H1 (cell line): ENCODE data around the gene RAI2. TPM values are rescaled to one million over a fixed set of nuclear protein-coding genes. Genes with fewer than 3 reads are reported as not detected.

ENCODE experiments used
- CTCF ChIA-PET: fragments of 300-600 bp; sonication (Branson Sonifier 250); formaldehyde crosslinking; loops from one replicate; lab custom pipeline; 2021; ENCODE audit not compliant: partially characterized antibody; lab: Charles Lee
- POLR2A ChIA-PET: fragments of 300-600 bp; sonication (Branson Sonifier 250); formaldehyde crosslinking; loops from one replicate; lab custom pipeline; 2021; ENCODE audit warnings: inconsistent platforms; ENCODE audit not compliant: partially characterized antibody; lab: Charles Lee
- DNase-seq, 2 experiments: peaks; one replicate each; pipeline versions ENCODE4 v3.0.0 to v3.0.0-alpha.2; 2010 to 2022; ENCODE audit warnings: low spot score in 2 of 2, low read depth in 1 of 2, mixed read lengths in 1 of 2
- FAIRE-seq: peaks from 2 replicates; lab custom pipeline; 2011; peaks lifted over from hg19 to GRCh38; lab: Jason Lieb, UNC
- H2AFZ ChIP-seq: 2 replicates; pipeline ENCODE4 v1.8.1; 2012; ENCODE audit warnings: low read length, inconsistent platforms
- H2AK5ac ChIP-seq: 2 replicates; pipeline ENCODE4 v1.6.1; 2013; ENCODE audit warnings: low read depth, low read length
- H2BK120ac ChIP-seq: replicated peaks from 2 replicates; pipeline ENCODE3; 2013; ENCODE audit warnings: low read depth, low read length, inconsistent platforms
- H2BK12ac ChIP-seq: 2 replicates; pipeline ENCODE4 v1.6.1; 2013; ENCODE audit warnings: low read depth, low read length
- H2BK15ac ChIP-seq: 2 replicates; pipeline ENCODE4 v1.6.1; 2013; ENCODE audit warnings: low read length
- H2BK20ac ChIP-seq: 2 replicates; pipeline ENCODE4 v1.6.1; 2013; ENCODE audit warnings: low read length
- H2BK5ac ChIP-seq: 2 replicates; pipeline ENCODE4 v1.6.1; 2013; ENCODE audit warnings: low read depth, low read length
- H3K14ac ChIP-seq: 2 replicates; pipeline ENCODE4 v1.6.1; 2013; ENCODE audit warnings: inconsistent platforms; ENCODE audit not compliant: insufficient read length
- H3K18ac ChIP-seq: 2 replicates; pipeline ENCODE4 v1.6.1; 2013; ENCODE audit warnings: low read length; ENCODE audit errors: extremely low read depth
- H3K23ac ChIP-seq: 2 replicates; pipeline ENCODE4 v1.6.1; 2013; ENCODE audit warnings: inconsistent platforms; ENCODE audit not compliant: insufficient read length
- H3K23me2 ChIP-seq: 2 replicates; pipeline ENCODE4 v1.6.1; 2013; ENCODE audit warnings: low read depth, low read length
- H3K27ac ChIP-seq: 2 replicates; pipeline ENCODE4 v1.6.1; 2011; ENCODE audit warnings: low read depth, low read length, inconsistent platforms
- H3K27me3 ChIP-seq, 4 experiments: replicated peaks in 1 of 4; 1 replicate in 1 of 4; 2 replicates in 3 of 4; pipeline versions ENCODE4 v1.6.1 to v1.8.1; 2011 to 2013; ENCODE audit warnings: low read length in 3 of 4, mild to moderate bottlenecking in 3 of 4, inconsistent platforms in 2 of 4, mixed read lengths in 2 of 4, moderate library complexity in 1 of 4; ENCODE audit not compliant: control insufficient read depth in 3 of 4, insufficient read depth in 3 of 4; ENCODE audit errors: extremely low read depth in 1 of 4
- H3K36me3 ChIP-seq, 4 experiments: 2 replicates each; pipeline versions ENCODE4 v1.6.1 to v1.8.1; 2011 to 2013; ENCODE audit warnings: mild to moderate bottlenecking in 4 of 4, low read length in 3 of 4, moderate library complexity in 2 of 4, control low read depth in 1 of 4, inconsistent platforms in 1 of 4; ENCODE audit not compliant: insufficient read depth in 4 of 4, control insufficient read depth in 2 of 4
- H3K4ac ChIP-seq: replicated peaks from 2 replicates; pipeline ENCODE3; 2013; ENCODE audit warnings: low read length, low read depth, mixed read lengths, inconsistent platforms; ENCODE audit not compliant: insufficient read length
- H3K4me1 ChIP-seq, 4 experiments: replicated peaks in 1 of 4; 1 replicate in 1 of 4; 2 replicates in 3 of 4; pipeline versions ENCODE4 v1.6.1 to v1.8.1; 2011 to 2013; ENCODE audit warnings: low read length in 3 of 4, inconsistent platforms in 2 of 4, mixed read lengths in 1 of 4; ENCODE audit not compliant: insufficient read depth in 4 of 4, control insufficient read depth in 3 of 4
- H3K4me2 ChIP-seq, 2 experiments: 2 replicates each; pipeline versions ENCODE4 v1.6.1 to v1.8.1; 2011 to 2013; ENCODE audit warnings: low read depth in 2 of 2, low read length in 2 of 2, control low read depth in 1 of 2, inconsistent platforms in 1 of 2, mild to moderate bottlenecking in 1 of 2; ENCODE audit not compliant: insufficient read depth in 1 of 2
- H3K4me3 ChIP-seq, 4 experiments: fragments of 200-600, 300-600 bp in 1 of 4; sonication (generic), shearing (Covaris generic), sonication (Bioruptor Twin) in 1 of 4; 2 replicates each; pipeline versions ENCODE4 v1.5.1 to v1.8.1; 2011 to 2016; ENCODE audit warnings: low read length in 4 of 4, low read depth in 3 of 4, control low read depth in 2 of 4, inconsistent platforms in 2 of 4, mild to moderate bottlenecking in 2 of 4, mixed read lengths in 1 of 4, moderate library complexity in 1 of 4; ENCODE audit not compliant: insufficient read depth in 2 of 4; ENCODE audit errors: extremely low read depth in 1 of 4
- H3K56ac ChIP-seq: replicated peaks from 2 replicates; pipeline ENCODE3; 2013; ENCODE audit warnings: low read depth, mild to moderate bottlenecking, mixed read lengths, low read length, inconsistent platforms; ENCODE audit not compliant: insufficient read length
- H3K79me1 ChIP-seq: 2 replicates; pipeline ENCODE4 v1.6.1; 2013; ENCODE audit warnings: low read depth, low read length, control low read depth
- H3K79me2 ChIP-seq, 2 experiments: 2 replicates each; pipeline versions ENCODE4 v1.6.1 to v1.8.1; 2012 to 2013; ENCODE audit warnings: low read length in 2 of 2, mild to moderate bottlenecking in 2 of 2, inconsistent platforms in 1 of 2; ENCODE audit not compliant: insufficient read depth in 2 of 2, control insufficient read depth in 1 of 2
- H3K9ac ChIP-seq, 4 experiments: replicated peaks in 1 of 4; 1 replicate in 1 of 4; 2 replicates in 3 of 4; pipeline versions ENCODE4 v1.6.1 to v1.8.1; 2011 to 2013; ENCODE audit warnings: low read depth in 3 of 4, low read length in 3 of 4, control low read depth in 2 of 4, mild to moderate bottlenecking in 2 of 4, moderate library complexity in 2 of 4, inconsistent platforms in 1 of 4; ENCODE audit errors: extremely low read depth in 1 of 4
- H3K9me3 ChIP-seq, 2 experiments: 2 replicates each; pipeline versions ENCODE4 v1.6.1 to v1.8.1; 2012 to 2013; ENCODE audit warnings: mild to moderate bottlenecking in 2 of 2, moderate library complexity in 2 of 2, control low read depth in 1 of 2, inconsistent platforms in 1 of 2, low read depth in 1 of 2, low read length in 1 of 2, mixed read lengths in 1 of 2; ENCODE audit not compliant: insufficient read depth in 2 of 2
- H4K20me1 ChIP-seq, 2 experiments: replicated peaks in 1 of 2; 2 replicates each; pipeline versions ENCODE3 to v1.8.1; 2011 to 2013; ENCODE audit warnings: inconsistent platforms in 2 of 2, low read length in 2 of 2, mild to moderate bottlenecking in 1 of 2; ENCODE audit not compliant: insufficient read depth in 2 of 2, control insufficient read depth in 1 of 2
- H4K5ac ChIP-seq: 2 replicates; pipeline ENCODE4 v1.6.1; 2013; ENCODE audit warnings: low read length, low read depth, mixed read lengths, inconsistent platforms; ENCODE audit not compliant: insufficient read length
- H4K8ac ChIP-seq: 2 replicates; pipeline ENCODE4 v1.8.0; 2013; ENCODE audit warnings: mild to moderate bottlenecking, moderate library complexity, low read length, inconsistent platforms; ENCODE audit not compliant: insufficient read depth; ENCODE audit errors: extremely low read depth
- H4K91ac ChIP-seq: replicated peaks from 2 replicates; pipeline ENCODE3; 2013; ENCODE audit warnings: low read length, mixed read lengths, inconsistent platforms; ENCODE audit not compliant: insufficient read length
- ASH2L ChIP-seq: fragments of 200-600, 300-600 bp; sonication (generic); IDR thresholded peaks from one replicate; pipeline ENCODE4 v1.7.1; 2017; ENCODE audit warnings: low read length
- BCL11A ChIP-seq, 2 experiments: IDR thresholded peaks; one replicate each; pipeline ENCODE4 v1.6.1; 2011; ENCODE audit warnings: low read depth in 2 of 2, low read length in 2 of 2, mild to moderate bottlenecking in 2 of 2
- CBX8 ChIP-seq: fragments of 300-800, 300-1000 bp; sonication (generic); IDR thresholded peaks from 2 replicates; pipeline ENCODE4 v1.7.1; 2016; ENCODE audit warnings: low read depth, low read length, borderline replicate concordance
- CTBP2 ChIP-seq: IDR thresholded peaks from 2 replicates; pipeline ENCODE4 v1.7.0; 2011; ENCODE audit warnings: borderline replicate concordance, mild to moderate bottlenecking, moderate library complexity, mixed read lengths, low read length; ENCODE audit not compliant: insufficient read depth, insufficient read length
- EP300 ChIP-seq, 2 experiments: IDR thresholded peaks; 1 replicate in 1 of 2; 2 replicates in 1 of 2; pipeline ENCODE4 v1.6.1; 2011 to 2012; ENCODE audit warnings: low read depth in 2 of 2, low read length in 2 of 2, mild to moderate bottlenecking in 2 of 2, borderline replicate concordance in 1 of 2, inconsistent platforms in 1 of 2, moderate library complexity in 1 of 2
- GTF2F1 ChIP-seq: IDR thresholded peaks from 2 replicates; pipeline ENCODE4 v1.6.1; 2012; ENCODE audit warnings: low read depth, low read length, improper control_type of control experiment, borderline replicate concordance
- HDAC6 ChIP-seq: IDR thresholded peaks from one replicate; pipeline ENCODE4 v1.7.1; 2012; ENCODE audit warnings: low read depth, mild to moderate bottlenecking, inconsistent platforms, low read length, moderate library complexity
- MAX ChIP-seq: IDR thresholded peaks from 2 replicates; pipeline ENCODE4 v1.6.1; 2012; ENCODE audit warnings: inconsistent platforms
- POLR2AphosphoS5 ChIP-seq: IDR thresholded peaks from 2 replicates; pipeline ENCODE4 v1.6.1; 2011; ENCODE audit warnings: low read depth, low read length
- RNF2 ChIP-seq: fragments of 200-900, 300-1000 bp; sonication (generic); IDR thresholded peaks from 2 replicates; pipeline ENCODE4 v1.7.1; 2016; ENCODE audit warnings: borderline replicate concordance, low read depth, mild to moderate bottlenecking, antibody characterized with exemption, low read length; ENCODE audit not compliant: poor library complexity, severe bottlenecking; ENCODE audit errors: missing control alignments
- SIRT6 ChIP-seq: IDR thresholded peaks from one replicate; pipeline ENCODE4 v1.7.1; 2012; ENCODE audit warnings: low read length, inconsistent platforms
- SP4 ChIP-seq: IDR thresholded peaks from 2 replicates; pipeline ENCODE4 v1.6.1; 2012; ENCODE audit warnings: low read length, inconsistent platforms
- TAF1 ChIP-seq: IDR thresholded peaks from 2 replicates; pipeline ENCODE4 v1.6.1; 2011; ENCODE audit warnings: mild to moderate bottlenecking, low read depth, low read length
- TEAD4 ChIP-seq: IDR thresholded peaks from 2 replicates; pipeline ENCODE4 v1.6.1; 2012; ENCODE audit warnings: low read depth, low read length, inconsistent platforms, mixed read lengths
- WGBS, 2 experiments: shearing (Covaris generic) in 1 of 2; methylation state at CpG; one replicate each; pipeline versions ENCODE4 v1.1.6 to v1.1.7; 2013 to 2015; ENCODE audit warnings: low lambda C conversion rate in 2 of 2, mixed read lengths in 2 of 2, inconsistent platforms in 1 of 2, low coverage in 1 of 2, missing lambda C conversion rate in 1 of 2; ENCODE audit not compliant: insufficient replicate concordance in 2 of 2, insufficient coverage in 1 of 2, insufficient read length in 1 of 2; ENCODE audit errors: extremely low coverage in 1 of 2, missing lambda C conversion rate in 1 of 2; 5-methylcytosine and 5-hydroxymethylcytosine counted together
- polyA plus RNA-seq, 7 experiments: library from polyadenylated mRNA; depleted of rRNA in 3 of 7; stranded (reverse) in 5 of 7; unstranded in 2 of 7; fragments of >200 nt in 5 of 7; fragments of 200-250 nt in 2 of 7; gene quantifications; 1 replicate in 5 of 7; 2 replicates in 1 of 7; 4 replicates in 1 of 7; pipeline versions ENCODE4 v1.2.1 to v1.2.3, GENCODE V29; 2011 to 2013; ENCODE audit warnings: missing spikeins in 2 of 7, mixed read lengths in 2 of 7
- total RNA-seq: library from RNA; stranded (reverse); fragmentation: NEBNext Ultra II Directional; extraction: Animal tissue kit (Norgen Biotek cat#: 25700); gene quantifications from 2 replicates; pipeline ENCODE4 v1.2.1, GENCODE V29; 2021

The RAI2 gene
- total and polyA plus RNA-seq, 2 of the 8 experiments (the other 6 are each of a cell fraction or from before 2014, with no cell fraction given): 0.60 to 2.0 TPM

GRCh38 chrX:17779434-17779833 is 81.7 kb downstream of the RAI2 start:
- DNase-seq (no peak), FAIRE-seq (no peak)
- H3K56ac ChIP-seq: no peak overlapping the region
- ChIA-PET CTCF (interaction anchor here (1.0 kb wide), 1 partner anchor 29 kb away, joined by 4 read pairs; no protein-coding TSS in a partner anchor), POLR2A (interaction anchor here (0.7 kb wide), 1 partner anchor 147 kb away, joined by 3 read pairs; no protein-coding TSS in a partner anchor)
- no peak overlapping the region for H2BK120ac ChIP-seq
- no peak overlapping the region for H4K5ac ChIP-seq
- 100% methylated on average over 4 of the region's 4 CpGs; no CpG with 5 or more reads in 1 of the 2 experiments for WGBS, 2 experiments
- no peaks in the 10 kb centered on the region for H3K9me3 ChIP-seq
- H3K4me1 ChIP-seq: no peaks in the 10 kb centered on the region
- H2AFZ ChIP-seq: no peak overlapping the region
- no peaks in the 10 kb centered on the region for H3K79me2 ChIP-seq
- H3K27ac ChIP-seq: no peak overlapping the region
- H3K23ac ChIP-seq: no peak overlapping the region
- no peak overlapping the region for H2BK15ac ChIP-seq
- no peaks in the 10 kb centered on the region for H3K23me2 ChIP-seq
- no peak overlapping the region for H3K14ac ChIP-seq
- no peak overlapping the region for H2BK5ac ChIP-seq
- no peaks in the 10 kb centered on the region for H3K27me3 ChIP-seq
- H4K8ac ChIP-seq: no peak overlapping the region
- H4K20me1 ChIP-seq: no peaks in the 10 kb centered on the region
- H2BK20ac ChIP-seq: no peak overlapping the region
- H3K36me3 ChIP-seq: no peaks in the 10 kb centered on the region
- H2AK5ac ChIP-seq: no peak overlapping the region
- H3K9ac ChIP-seq: no peak overlapping the region
- H3K4me3 ChIP-seq: no peak overlapping the region
- no peak overlapping the region for H3K18ac ChIP-seq
- H3K79me1 ChIP-seq: no peaks in the 10 kb centered on the region
- no peak overlapping the region for H2BK12ac ChIP-seq
- no peak overlapping the region for H4K91ac ChIP-seq
- no peak overlapping the region for H3K4me2 ChIP-seq
- no peak overlapping the region for H3K4ac ChIP-seq
- TF ChIP-seq ASH2L (no peak), SIRT6 (no peak), HDAC6 (no peak), RNF2 (no peak), GTF2F1 (no peak), CBX8 (no peak), TEAD4 (no peak), SP4 (no peak), POLR2AphosphoS5 (no peak), EP300 (IDR thresholded peaks at IDR 0.05; ENCODE audit: borderline replicate concordance in 1 of 2, low read depth in 2 of 2, low read length in 2 of 2) (no peak), TAF1 (no peak), CTBP2 (no peak), BCL11A (IDR thresholded peaks at IDR 0.05; ENCODE audit: low read depth in 2 of 2, low read length in 2 of 2) (no peak), MAX (no peak)
